ENCODE data around the gene SOS1. TPM values are rescaled to one million over a fixed set of nuclear protein-coding genes. Genes with fewer than 3 reads are reported as not detected.
A peak's percentile ranks its signal among the peaks of the same experiment; 100 is the strongest.
"Not testable (repeated sequence)": the region's sequence is repeated elsewhere in the genome, so short reads cannot be mapped to it uniquely, and the experiment has no call there.

SOS1 gene
- total RNA-seq: 10 to 100 TPM; 33.8 to 48.1 TPM
- long read RNA-seq, donor 1, full-length matches to known transcripts: 1 of 13 reads
- long read RNA-seq, donor 1, partial matches to known transcripts: 3 of 13 reads
- long read RNA-seq, donor 1, other reads (novel, unspliced or antisense): 9 of 13 reads
- long read RNA-seq, donor 2, partial matches to known transcripts: 3 of 10 reads
- long read RNA-seq, donor 2, other reads (novel, unspliced or antisense): 7 of 10 reads

DNA sequence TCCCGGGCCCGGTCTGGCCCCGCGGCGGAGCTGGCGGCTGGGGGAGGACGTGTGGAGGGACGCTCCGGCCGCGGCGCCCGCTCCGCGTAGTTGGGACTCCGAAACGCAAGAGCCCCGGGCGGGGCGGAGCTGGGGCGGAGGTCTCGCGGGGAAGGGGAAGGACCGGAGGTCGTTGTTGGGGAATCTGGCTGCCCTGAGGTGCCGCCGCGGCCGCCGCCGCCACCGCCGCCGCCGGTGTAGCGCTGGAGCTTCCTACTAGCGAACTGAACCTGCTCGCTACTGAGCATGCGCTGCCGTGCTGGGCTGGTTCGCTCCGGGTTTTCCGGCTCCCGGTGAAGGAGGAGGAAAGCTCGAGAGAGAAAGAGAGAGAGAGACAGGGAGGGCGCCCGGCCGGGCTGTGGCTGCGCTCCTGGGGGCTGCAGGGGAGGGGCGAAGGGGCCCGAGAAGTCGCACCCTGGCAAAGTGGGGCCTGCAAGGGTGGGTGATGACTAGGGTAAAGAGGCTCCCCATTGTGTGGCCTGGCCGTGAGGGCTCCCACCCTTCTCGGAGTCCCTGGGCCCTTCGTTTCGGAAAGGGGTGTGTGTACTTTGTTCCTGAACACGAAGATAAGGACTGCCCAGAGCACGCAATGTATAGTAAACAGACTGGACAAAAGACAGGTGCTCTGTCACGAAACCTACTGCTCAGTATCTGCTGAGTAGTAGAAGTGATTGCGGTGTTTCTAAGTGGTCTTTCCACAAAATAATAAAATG lies at the start of gene SOS1:
SOS1 (minus strand) TSS at position 281 of the 752 bp plus-strand sequence. CDS start 629 bp downstream, outside the sequence.
- peak; percentile 99 for DNase-seq (ENCODE audit: low spot score)
- intact Hi-C loops (cut with DNase I): no loop called here

DNA sequence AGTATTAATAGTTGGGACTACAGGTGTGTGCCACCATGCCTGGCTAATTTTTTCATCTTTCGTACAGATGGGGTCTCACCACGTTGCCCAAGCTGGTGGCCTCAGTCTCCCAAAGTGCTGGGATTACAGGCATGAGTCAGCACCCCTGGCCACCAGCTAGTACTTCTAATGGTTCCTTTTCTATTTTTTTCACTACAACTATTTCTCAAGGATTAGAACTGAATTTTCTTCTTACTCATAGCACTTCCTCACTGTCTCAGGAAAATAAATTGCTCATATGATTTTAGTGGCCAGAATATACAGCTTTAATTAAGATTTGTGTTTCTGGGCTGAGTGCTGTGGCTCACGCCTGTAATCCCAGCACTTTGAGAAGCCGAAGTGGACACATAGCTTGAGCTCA lies 43.2 kb upstream of the SOS1 start:
- no peak for DNase-seq (ENCODE audit: low spot score)
- intact Hi-C loops (cut with DNase I): no loop called here

DNA sequence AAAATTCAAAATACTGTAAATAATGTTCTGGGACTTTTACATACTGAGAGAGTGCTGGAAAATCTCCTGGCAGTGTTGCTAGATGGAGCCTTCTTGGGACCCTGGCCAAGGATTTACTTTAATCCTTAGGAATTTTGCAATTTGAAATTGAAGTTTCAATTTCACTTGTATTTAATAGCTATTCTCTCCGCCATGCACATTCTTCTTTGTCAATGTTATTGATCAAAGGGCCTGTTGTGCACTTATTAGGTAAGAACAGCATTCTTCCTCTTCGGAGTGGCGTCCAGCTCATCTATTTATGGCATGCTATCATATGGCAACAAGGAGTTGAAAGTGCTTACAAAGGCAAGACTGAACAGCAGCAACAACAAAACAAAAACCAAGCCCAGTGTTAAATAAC lies 40.1 kb upstream of the SOS1 start:
- no peak for DNase-seq (ENCODE audit: low spot score)
- intact Hi-C loops (cut with DNase I): no loop called here

DNA sequence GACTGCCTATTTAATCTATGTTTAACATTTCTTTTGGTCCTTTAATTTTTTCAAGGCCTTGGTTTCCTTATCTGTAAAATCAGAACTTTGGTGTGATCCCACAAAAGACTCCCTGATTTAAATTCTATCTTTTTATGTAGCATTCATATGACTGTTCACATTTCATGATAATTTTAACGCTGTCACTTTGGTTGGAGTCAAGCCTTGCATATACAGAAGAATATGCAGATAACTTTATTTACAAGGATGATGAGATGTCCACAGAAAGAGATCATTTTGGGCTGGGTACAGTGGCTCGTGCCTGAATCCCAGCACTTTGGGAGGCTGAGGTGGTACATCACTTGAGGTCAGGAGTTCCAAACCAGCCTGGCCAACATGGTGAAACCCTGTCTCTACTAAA lies 38.4 kb upstream of the SOS1 start:
- no peak for DNase-seq (ENCODE audit: low spot score)
- intact Hi-C loops (cut with DNase I): no loop called here

DNA sequence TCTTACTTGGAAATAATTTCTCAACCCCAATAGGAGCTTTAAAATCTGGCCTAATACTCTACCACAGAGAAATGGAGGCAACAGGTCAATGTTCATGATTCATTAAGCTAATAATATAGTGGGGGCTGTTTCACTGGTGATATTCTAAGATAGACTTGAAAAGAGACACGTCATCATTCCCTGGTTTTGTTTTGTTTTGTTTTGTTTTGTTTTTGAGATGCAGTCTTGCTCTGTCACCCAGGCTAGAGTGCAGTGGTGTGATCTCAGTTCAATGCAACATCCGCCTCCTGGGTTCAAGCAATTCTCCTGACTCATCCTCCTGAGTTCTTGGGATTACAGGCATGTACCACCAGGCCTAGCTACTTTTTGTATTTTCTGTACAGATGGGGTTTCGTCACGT lies 37.5 kb upstream of the SOS1 start:
- intact Hi-C loops (cut with DNase I): no loop called here

DNA sequence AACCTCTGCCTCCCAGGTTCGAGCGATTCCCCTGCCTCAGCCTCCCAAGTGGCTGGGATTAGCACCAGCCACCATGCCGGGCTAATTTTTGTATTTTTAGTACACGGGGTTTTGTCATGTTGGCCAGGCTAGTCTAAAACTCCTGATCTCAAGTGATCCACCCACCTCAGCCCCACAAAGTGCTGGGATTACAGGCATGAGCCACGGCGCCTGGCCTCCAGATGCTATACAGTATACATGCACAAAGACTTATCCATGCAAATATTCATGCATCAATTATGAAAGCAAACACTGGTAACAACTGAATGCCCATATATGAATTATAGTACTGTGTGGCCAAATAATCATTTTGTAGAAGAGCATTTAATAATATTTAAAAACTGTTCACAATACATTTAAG lies 36.0 kb upstream of the SOS1 start:
- DNase-seq (ENCODE audit: low spot score): no peak
- intact Hi-C loops (cut with DNase I): no loop called here

More for the DNA sequence above, 37.5 kb upstream of the SOS1 start:
- no peak for DNase-seq (ENCODE audit: low spot score)

DNA sequence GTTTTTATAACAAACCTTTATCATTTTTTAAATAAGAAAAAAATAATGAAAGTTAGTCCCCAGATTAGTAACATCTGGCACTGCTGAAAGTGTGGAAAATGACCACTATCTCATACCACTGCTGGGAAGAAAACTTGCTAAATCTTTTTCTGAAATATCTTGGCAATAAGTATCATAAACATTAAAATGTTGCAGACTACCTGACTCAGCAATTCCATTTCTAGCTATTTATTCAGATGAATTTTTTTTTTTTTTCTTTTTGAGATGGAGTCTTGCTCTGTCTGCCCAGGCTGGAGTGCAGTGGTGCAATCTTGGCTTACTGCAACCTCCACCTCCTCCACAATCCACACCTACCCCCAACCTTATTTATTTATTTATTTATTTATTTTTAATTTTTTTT lies 35.3 kb upstream of the SOS1 start:
- intact Hi-C loops (cut with DNase I): no loop called here
- DNase-seq (ENCODE audit: low spot score): no peak

DNA sequence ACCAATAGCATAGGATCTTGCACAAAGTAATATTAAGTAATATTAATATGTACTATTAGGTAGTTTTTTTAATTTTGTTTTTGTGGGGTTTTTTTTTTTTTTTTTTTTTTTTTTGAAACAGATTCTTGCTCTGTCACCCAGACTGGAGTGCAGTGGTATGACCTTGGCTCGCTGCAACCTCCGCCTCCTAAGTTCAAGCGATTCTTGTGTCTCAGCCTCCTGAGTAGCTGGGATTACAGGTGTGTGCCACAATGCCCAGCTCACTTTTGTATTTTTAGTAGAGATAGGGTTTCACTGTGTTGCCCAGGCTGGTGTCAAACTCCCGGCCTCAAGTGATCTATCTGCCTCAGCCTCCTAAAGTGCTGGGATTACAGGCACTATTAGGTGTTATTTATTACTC lies 34.7 kb upstream of the SOS1 start:
- DNase-seq (ENCODE audit: low spot score); intact Hi-C loops (cut with DNase I): not testable (repeated sequence)

DNA sequence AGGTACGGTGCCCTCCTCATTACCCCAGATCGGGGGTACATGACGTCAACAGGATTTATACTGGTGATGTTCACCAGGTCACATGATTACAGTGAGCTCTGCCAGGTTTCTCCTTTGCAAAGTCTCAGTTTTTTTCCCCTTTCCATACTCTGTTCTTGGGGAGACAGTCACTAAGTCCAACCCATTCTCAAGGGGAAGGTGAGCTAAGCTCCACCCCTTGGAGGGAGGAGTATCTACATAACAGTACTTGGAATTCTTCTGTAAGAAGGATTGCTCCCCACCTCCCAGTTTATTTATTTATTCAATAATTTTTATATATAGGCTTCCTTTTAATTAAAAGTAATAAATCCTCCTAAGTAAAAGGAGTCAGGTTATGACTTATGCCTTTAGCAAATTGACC lies 34.1 kb upstream of the SOS1 start:
- no peak for DNase-seq (ENCODE audit: low spot score)
- intact Hi-C loops (cut with DNase I): no loop called here

DNA sequence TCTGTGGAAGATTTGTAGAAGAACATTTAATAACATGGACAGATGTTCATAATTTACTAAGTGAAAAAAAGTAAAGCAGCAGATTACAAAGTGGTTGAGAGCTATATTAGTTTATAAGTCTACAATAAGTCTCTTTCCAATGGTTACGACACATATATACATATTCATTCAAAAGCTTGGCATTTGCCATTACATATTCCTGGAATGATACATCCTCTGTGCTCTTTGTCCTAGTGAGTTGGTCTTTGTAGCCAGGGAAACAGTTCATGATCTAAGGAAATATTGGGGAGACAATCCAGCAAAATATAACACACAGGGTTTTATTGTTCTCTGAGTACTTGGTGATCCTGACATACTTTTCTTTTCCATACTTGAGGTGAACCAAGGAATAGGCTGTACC lies 32.5 kb upstream of the SOS1 start:
- intact Hi-C loops (cut with DNase I): no loop called here
- no peak for DNase-seq (ENCODE audit: low spot score)

DNA sequence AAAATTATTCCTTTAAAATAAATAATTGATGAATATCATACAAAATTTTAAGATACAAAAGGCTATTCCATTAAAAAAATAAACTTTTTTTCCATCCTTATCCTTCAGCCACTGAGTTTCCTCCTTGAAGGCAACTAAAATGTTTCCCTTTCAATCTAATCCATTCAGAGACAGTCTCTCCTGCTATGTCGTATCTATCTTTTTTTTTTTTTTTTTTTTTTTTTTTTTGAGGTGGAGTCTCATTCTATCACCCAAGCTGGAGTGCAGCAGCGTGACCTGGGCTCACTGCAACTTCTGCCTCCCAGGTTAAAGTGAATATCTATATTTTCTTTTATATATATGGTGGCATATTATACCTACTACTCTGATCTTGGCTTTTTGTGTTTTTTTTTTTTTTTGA lies 31.7 kb upstream of the SOS1 start:
- intact Hi-C loops (cut with DNase I): no loop called here
- no peak for DNase-seq (ENCODE audit: low spot score)

DNA sequence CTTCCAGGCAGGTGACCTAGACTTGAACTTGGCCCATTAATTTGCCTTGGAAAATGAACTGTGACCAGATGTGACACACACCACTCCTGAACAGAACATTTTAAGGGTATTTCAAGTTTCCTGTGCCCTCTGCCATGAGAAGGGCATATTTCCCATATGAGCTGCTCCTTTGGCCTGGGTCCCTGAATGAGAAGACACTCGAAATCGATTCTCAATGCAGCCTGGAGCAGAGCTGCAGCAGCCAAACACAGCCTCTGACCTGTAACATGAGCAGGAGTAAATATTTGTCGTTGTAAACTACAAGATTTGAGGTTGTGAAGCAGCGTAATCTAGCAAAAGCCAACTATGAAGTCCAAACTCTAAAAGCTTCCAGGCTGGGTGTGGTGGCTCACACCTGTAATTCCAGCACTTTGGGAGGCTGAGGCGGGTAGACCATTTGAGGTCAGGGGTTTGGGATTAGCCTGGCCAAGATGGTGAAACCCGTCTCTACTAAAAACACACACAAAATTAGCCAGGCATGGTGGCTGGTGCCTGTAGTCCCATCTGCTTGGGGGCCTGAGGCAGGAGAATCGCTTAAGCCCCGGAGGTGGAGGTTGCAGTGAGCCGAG lies 30.1 kb upstream of the SOS1 start:
- no peak for DNase-seq (ENCODE audit: low spot score)
- intact Hi-C loops (cut with DNase I): no loop called here

DNA sequence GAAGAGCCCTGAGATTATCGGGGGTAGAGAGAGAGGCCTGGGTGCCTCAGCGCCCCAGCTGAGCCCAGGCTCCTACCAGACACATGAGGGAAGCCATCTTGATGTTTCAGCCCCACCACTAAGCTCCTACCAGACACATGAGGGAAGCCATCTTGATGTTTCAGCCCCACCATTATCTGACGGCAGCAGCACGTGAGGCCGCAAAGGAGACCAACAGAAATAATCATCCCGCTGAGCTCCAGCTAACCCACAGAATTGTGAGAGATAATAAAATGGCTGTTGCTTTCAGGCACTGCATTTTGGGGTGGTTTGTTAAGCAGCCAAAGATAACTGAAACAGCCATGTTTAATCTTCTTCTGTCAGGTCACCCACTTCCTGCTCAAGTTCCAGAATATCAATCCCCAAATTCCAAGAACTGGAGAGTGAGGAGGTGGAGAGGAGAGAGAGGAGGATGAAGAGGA lies 29.3 kb upstream of the SOS1 start:
- intact Hi-C loops (cut with DNase I): no loop called here
- DNase-seq (ENCODE audit: low spot score): no peak

DNA sequence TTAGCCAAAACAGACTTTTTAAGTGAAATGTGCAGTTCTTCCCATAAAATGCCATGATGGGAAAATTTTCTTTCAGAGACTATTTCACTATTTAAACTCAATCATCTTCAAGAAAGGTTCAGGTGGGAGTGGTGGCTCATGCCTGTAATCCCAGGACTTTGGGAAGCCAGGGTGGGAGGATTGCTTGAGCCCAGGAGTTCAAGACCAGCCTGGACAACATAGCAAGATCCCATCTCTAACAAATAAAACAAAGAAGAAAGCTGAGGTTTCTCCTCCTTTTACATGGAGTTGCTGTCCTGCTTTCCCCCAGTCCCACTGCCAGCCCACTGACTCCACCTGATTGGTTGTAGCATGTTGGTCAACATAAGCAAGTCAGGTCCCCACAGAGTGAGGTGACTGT lies 25.8 kb upstream of the SOS1 start:
- DNase-seq (ENCODE audit: low spot score): no peak
- intact Hi-C loops (cut with DNase I): no loop called here

DNA sequence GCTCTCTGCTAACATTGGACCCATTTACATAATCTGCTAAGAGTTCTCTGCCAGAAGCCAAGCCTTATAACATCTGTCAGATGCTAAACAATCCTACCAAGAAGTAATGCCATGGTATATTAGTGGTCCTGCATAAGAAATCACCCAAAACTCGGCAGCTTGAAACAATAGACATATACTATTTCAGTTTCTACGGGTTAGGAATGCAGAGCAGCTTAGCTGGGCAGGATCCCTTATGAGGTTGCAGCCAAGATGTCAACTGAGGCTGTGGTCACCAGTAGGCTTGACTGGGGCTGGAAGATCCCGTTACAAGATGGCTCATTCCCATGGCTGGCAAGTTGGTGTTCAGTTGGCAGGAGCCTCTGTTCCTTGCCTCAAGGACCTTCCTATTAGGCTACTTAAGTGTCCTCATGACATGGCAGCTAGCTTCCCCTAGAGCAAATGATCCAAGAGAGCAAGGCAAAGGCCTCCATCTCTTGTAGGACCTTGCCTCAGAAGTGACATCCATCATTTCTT lies 25.1 kb upstream of the SOS1 start:
- no peak for DNase-seq (ENCODE audit: low spot score)
- intact Hi-C loops (cut with DNase I): no loop called here

DNA sequence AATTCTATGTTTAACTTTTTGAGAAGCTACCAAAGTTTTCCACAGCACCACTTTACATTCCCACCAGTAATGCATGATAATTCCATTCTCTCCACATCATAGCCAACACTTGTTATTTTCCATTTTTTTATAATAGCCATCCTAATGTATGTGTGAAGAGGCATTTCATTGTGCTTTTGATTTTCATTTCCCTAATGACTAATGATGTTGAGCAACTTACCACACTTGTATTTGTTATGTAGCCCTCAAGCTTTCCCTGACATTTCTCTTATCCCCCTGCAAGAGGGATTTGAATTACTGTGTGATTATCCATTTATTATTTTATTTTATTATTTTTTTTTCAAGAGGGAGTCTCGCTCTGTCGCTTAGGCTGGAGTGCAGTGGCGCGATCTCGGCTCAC lies 23.6 kb upstream of the SOS1 start:
- intact Hi-C loops (cut with DNase I): no loop called here

DNA sequence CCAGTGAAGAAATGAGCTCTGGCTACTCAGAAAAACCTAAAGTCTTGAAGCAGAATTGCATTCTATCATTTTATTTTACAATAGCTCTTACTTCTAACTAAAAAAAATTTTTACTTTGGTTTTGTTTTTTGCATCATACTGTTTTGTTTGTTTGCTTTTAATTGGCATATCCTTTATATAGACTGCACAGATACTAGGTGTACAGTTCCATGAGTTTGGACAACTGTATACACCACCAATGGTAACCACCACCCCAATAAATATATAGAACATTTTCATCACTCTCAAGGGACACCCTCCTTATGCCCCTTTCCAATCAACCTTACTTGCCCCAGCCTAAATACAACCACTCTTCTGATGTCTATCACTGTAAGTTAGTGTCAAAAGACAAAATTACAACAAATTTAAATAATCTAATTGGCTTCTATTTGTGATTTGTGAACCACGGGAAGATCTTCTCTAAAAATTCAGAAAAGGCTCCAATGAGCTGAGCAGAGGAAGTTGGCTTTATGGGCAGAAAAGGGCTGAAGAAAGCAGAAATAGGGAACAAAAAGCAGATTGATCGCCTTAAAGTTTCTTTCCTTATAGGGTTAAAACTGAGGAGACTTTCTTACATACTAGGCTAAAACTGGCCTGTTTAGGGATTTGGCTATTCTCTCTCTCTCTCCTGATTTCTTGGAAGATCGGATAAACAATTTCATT lies 22.2 kb upstream of the SOS1 start:
- DNase-seq (ENCODE audit: low spot score): no peak
- intact Hi-C loops (cut with DNase I): no loop called here

More for the DNA sequence above, 23.6 kb upstream of the SOS1 start:
- no peak for DNase-seq (ENCODE audit: low spot score)

DNA sequence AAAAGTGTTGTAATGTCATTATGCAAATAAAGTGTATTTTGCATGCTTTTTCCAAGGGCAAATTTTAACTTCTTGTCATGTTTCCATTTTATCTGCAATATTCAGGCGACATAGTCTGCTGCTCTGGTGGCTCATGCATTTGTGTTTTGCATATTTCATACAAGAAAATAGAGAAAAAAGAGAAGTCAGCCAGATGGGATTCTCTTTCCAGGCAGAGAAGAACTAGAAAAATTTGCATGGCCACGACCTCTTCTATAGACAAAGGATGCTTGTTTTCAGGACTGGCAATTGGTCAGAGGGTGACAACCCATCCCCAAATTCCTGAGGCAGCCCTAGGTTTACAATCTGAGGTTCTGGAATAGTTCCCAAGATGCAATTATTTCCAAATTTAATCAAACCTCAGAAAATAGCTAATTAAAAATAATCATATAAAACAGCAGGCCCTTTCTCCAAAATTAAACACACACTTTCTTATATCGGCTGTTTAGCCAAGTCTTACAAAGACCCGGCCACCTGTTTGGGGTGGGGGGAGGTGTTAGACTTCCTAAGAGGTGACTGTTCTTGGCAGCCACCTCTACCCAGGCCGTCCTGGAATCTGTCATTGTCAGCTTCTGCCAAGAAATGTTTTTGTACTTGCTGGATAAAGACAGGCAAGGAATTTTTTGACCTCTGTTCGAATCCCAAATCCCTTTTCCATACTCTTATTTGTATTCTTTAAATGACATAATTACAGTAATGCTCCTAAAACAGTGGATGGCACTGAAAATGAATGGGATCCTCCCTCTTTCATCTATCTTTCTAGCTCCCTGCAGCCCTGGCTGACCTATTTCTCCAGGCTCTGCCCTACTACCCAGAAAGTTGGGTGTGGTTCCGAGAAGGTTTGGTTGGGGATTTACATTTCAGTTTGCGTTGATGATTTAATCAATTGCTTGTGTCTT lies 20.8 kb upstream of the SOS1 start:
- intact Hi-C loops (cut with DNase I): no loop called here
- DNase-seq (ENCODE audit: low spot score): no peak

DNA sequence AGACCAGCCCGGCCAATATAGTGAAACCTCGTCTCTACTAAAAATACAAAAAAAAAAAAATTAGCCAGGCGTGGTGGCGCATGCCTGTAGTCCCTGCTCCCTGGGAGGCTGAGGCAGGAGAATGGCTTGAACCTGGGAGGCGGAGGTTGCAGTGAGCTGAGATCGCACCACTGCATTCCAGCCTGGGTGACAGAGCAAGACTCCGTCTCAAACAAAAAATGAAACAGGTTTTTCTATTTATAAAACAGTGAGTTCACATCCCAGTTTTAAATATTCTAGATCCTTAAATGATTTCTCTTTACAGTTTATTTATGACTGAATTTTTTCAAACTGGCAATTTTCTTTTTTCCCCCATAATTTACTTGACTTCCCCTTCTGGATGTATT lies 20.1 kb upstream of the SOS1 start:
- DNase-seq (ENCODE audit: low spot score); intact Hi-C loops (cut with DNase I): not testable (repeated sequence)

Measured in posterior vena cava (tissue), 2 donors.